A673 (cell line): Measurements from ENCODE around the gene WNK4.
"Not testable (repeated sequence)": the region's sequence is repeated elsewhere in the genome, so short reads cannot be mapped to it uniquely, and the experiment has no call there.

ENCODE experiments used
- CTCF ChIP-seq: fragments of 300-800, 200-600 bp; sonication (generic); conservative IDR thresholded peaks from 2 replicates; pipeline ENCODE4 v1.5.1; 2017; ENCODE audit warnings: low read depth, mild to moderate bottlenecking, antibody characterized with exemption, low read length, moderate library complexity, mixed read lengths
- EZH2 ChIP-seq: fragments of 200-600 bp; sonication (generic); IDR thresholded peaks from 2 replicates; pipeline ENCODE4 v1.6.1; 2017; ENCODE audit warnings: borderline replicate concordance, low read depth, mild to moderate bottlenecking, mixed read lengths, antibody characterized with exemption, low read length; ENCODE audit not compliant: poor library complexity, severe bottlenecking

GRCh38 chr17:42742916-42743315, 37.5 kb upstream of the WNK4 start:
- not testable (repeated sequence) for TF ChIP-seq CTCF, EZH2
